ENCODE measurements around the gene KCNH3. TPM values are rescaled to one million over a fixed set of nuclear protein-coding genes. Genes with fewer than 3 reads are reported as not detected.

The KCNH3 gene, protein sequence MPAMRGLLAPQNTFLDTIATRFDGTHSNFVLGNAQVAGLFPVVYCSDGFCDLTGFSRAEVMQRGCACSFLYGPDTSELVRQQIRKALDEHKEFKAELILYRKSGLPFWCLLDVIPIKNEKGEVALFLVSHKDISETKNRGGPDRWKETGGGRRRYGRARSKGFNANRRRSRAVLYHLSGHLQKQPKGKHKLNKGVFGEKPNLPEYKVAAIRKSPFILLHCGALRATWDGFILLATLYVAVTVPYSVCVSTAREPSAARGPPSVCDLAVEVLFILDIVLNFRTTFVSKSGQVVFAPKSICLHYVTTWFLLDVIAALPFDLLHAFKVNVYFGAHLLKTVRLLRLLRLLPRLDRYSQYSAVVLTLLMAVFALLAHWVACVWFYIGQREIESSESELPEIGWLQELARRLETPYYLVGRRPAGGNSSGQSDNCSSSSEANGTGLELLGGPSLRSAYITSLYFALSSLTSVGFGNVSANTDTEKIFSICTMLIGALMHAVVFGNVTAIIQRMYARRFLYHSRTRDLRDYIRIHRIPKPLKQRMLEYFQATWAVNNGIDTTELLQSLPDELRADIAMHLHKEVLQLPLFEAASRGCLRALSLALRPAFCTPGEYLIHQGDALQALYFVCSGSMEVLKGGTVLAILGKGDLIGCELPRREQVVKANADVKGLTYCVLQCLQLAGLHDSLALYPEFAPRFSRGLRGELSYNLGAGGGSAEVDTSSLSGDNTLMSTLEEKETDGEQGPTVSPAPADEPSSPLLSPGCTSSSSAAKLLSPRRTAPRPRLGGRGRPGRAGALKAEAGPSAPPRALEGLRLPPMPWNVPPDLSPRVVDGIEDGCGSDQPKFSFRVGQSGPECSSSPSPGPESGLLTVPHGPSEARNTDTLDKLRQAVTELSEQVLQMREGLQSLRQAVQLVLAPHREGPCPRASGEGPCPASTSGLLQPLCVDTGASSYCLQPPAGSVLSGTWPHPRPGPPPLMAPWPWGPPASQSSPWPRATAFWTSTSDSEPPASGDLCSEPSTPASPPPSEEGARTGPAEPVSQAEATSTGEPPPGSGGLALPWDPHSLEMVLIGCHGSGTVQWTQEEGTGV
- 0.26 and 0.33 TPM in 2 replicates for total RNA-seq

DNA sequence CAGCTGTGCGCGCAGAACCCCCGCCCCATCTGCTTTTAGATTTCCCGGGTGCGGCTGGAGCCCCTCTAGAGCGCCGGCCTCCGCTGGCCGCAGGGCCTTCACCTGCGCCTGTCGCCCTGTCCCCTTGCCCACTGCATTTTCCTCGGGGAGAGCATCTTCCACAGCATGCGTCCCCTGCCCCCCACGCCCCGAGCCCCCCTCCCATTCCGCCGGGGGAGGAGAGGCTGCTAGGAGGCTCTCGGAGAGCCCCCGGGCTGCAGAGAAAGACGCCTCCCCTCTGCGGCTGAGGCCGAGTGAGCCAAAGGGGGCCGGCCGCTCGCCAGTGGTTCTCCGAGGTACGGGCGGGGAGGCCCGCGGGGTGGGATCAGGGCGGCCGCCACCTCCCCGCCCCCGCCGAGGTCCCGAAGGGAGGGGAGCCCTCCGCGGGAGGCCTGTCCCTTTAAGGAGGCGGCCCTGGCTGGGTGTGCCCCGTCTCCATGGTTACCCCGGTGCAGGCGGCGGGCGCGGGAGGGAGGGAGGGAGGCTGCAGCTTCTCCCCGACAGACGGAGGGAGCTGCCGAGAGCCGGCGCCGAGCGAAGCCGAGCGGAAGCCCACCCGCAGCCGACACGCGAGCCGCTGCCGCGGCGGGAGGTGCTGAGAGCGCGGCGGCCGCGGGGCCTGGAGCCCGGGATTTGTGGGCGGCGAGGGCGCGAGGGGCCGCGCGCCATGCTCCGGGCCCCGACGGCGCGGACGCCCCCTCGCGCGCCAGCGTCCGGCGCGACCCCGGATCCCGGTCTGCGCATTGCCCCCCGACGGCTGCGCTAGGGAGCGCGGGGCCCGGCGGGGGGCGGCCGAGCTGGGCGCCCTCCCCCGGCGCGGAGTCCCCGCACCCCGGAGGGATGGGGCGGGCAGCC, at the start of gene KCNH3:
KCNH3 (plus strand) TSS at position 521 of the 894 bp plus-strand sequence. CDS start 387 bp downstream, outside the sequence.

GRCh38 chr12:49567611-49568441, 29.0 kb downstream of the KCNH3 start, which contains the start of gene MCRS1:
TSS of gene MCRS1 (minus strand) at chr12:49568142. CDS start at chr12:49566731, 1,411 bp downstream.

GRCh38 chr12:49605539-49605938, 66.7 kb downstream of the KCNH3 start, which contains the start of gene FAM186B:
TSS of gene FAM186B (minus strand) at chr12:49605639. CDS start at chr12:49605477, 162 bp downstream.

Other genes starting within 250 kb of the KCNH3 start
- 0.33 and 1.9 TPM in 2 replicates for gene PRPH, start 243.9 kb upstream of the KCNH3 start, total RNA-seq
- gene TROAP, start 215.8 kb upstream of the KCNH3 start, total RNA-seq: 2.4 and 3.4 TPM in 2 replicates
- 0.07 TPM in 2 replicates for gene C1QL4, start 201.8 kb upstream of the KCNH3 start, total RNA-seq
- 0.20 and 2.1 TPM in 2 replicates for gene DNAJC22, start 192.1 kb upstream of the KCNH3 start, total RNA-seq
- gene SPATS2, start 171.6 kb upstream of the KCNH3 start, total RNA-seq: 22.9 and 29.9 TPM in 2 replicates
- 39.0 and 42.9 TPM in 2 replicates for gene MCRS1, start 29.1 kb downstream of the KCNH3 start, total RNA-seq
- gene FAM186B, start 66.6 kb downstream of the KCNH3 start, total RNA-seq: 0.20 and 0.40 TPM in 2 replicates
- 11.3 and 13.0 TPM in 2 replicates for gene PRPF40B, start 84.5 kb downstream of the KCNH3 start, total RNA-seq
- gene FMNL3, start 168.4 kb downstream of the KCNH3 start, total RNA-seq: 40.0 and 40.6 TPM in 2 replicates
- gene TMBIM6, start 202.5 kb downstream of the KCNH3 start, total RNA-seq: 405 and 476 TPM in 2 replicates

Measured in smooth muscle cell of the pulmonary artery (primary cell).